GM18511 (cell line): ENCODE data around the gene SMARCD1.
A peak's percentile ranks its signal among the peaks of the same experiment; 100 is the strongest.

Experiments used
- ATAC-seq: cut with Tn5 transposase; IDR thresholded peaks from one replicate; pipeline ENCODE4 v1.9.1; 2021; ENCODE audit warnings: mild to moderate bottlenecking, moderate library complexity; ENCODE audit not compliant: unreplicated experiment

Gene SMARCD1

GRCh38 chr12:50084775-50085614 lies at the start of gene SMARCD1:
TSS of gene SMARCD1 (plus strand) at chr12:50085342. CDS start at chr12:50085370, 28 bp downstream.
- peak; percentile 83 for ATAC-seq

GRCh38 chr12:50038336-50038735 lies 46.8 kb upstream of the SMARCD1 start:
- no peak for ATAC-seq

- no peak for ATAC-seq
These were observed 45.8 kb upstream of the SMARCD1 start for GRCh38 chr12:50039151-50039835.

GRCh38 chr12:50040657-50041056 lies 44.5 kb upstream of the SMARCD1 start:
- ATAC-seq: no peak

GRCh38 chr12:50041062-50041860 lies 43.9 kb upstream of the SMARCD1 start:
- no peak for ATAC-seq

GRCh38 chr12:50041962-50042361 lies 43.2 kb upstream of the SMARCD1 start:
- ATAC-seq: no peak

- ATAC-seq: no peak
These were observed 42.4 kb upstream of the SMARCD1 start for GRCh38 chr12:50042693-50043092.

- ATAC-seq: no peak
These were observed 41.8 kb upstream of the SMARCD1 start for GRCh38 chr12:50043308-50043707.

- no peak for ATAC-seq
These were observed 41.3 kb upstream of the SMARCD1 start for GRCh38 chr12:50043854-50044253.

GRCh38 chr12:50047693-50048250 lies 37.4 kb upstream of the SMARCD1 start:
- ATAC-seq: no peak

- ATAC-seq: no peak
These were observed 35.7 kb upstream of the SMARCD1 start for GRCh38 chr12:50049254-50050118.

- no peak for ATAC-seq
These were observed 35.1 kb upstream of the SMARCD1 start for GRCh38 chr12:50050119-50050385.

GRCh38 chr12:50050410-50051098 lies 34.6 kb upstream of the SMARCD1 start:
- ATAC-seq: no peak

GRCh38 chr12:50051101-50051806 lies 33.9 kb upstream of the SMARCD1 start:
- no peak for ATAC-seq

- ATAC-seq: no peak
These were observed 32.6 kb upstream of the SMARCD1 start for GRCh38 chr12:50052544-50052943.

- ATAC-seq: no peak
These were observed 32.2 kb upstream of the SMARCD1 start for GRCh38 chr12:50052964-50053363.

- ATAC-seq: no peak
These were observed 31.6 kb upstream of the SMARCD1 start for GRCh38 chr12:50053583-50053982.

- no peak for ATAC-seq
These were observed 29.1 kb upstream of the SMARCD1 start for GRCh38 chr12:50055831-50056638.
